Mesenchymal stem cell (in vitro differentiated cells and primary cell): ENCODE measurements around the gene DICER1.
A peak's percentile ranks its signal among the peaks of the same experiment; 100 is the strongest.

ENCODE experiments used
- DNase-seq: peaks from one replicate; pipeline ENCODE4 v3.0.0-alpha.2; 2013
- H2AFZ ChIP-seq: one replicate; pipeline ENCODE4 v1.6.1; 2013; ENCODE audit warnings: low read depth, mild to moderate bottlenecking, control low read depth, inconsistent platforms, low read length, moderate library complexity
- H2AK5ac ChIP-seq: 2 replicates; pipeline ENCODE4 v1.6.1; 2013; ENCODE audit warnings: low read length, moderate library complexity, mild to moderate bottlenecking, inconsistent platforms; ENCODE audit not compliant: severe bottlenecking
- H2BK120ac ChIP-seq: one replicate; pipeline ENCODE4 v1.6.1; 2013; ENCODE audit warnings: low read depth, mild to moderate bottlenecking, inconsistent platforms, low read length, moderate library complexity
- H2BK12ac ChIP-seq, 2 experiments: one replicate each; pipeline ENCODE4 v1.6.1; 2013; ENCODE audit warnings: inconsistent platforms in 2 of 2, low read length in 2 of 2, mild to moderate bottlenecking in 2 of 2, moderate library complexity in 2 of 2, control low read depth in 1 of 2
- H2BK15ac ChIP-seq: one replicate; pipeline ENCODE4 v1.6.1; 2013; ENCODE audit warnings: mild to moderate bottlenecking, low read depth, inconsistent platforms; ENCODE audit not compliant: poor library complexity, severe bottlenecking
- H2BK5ac ChIP-seq: 2 replicates; pipeline ENCODE4 v1.6.1; 2013; ENCODE audit warnings: low read depth, mild to moderate bottlenecking, low read length, control low read depth, inconsistent platforms; ENCODE audit not compliant: poor library complexity, severe bottlenecking
- H3K14ac ChIP-seq, 2 experiments: one replicate each; pipeline ENCODE4 v1.6.1; 2013; ENCODE audit warnings: inconsistent platforms in 2 of 2, low read length in 2 of 2, control low read depth in 1 of 2, mild to moderate bottlenecking in 1 of 2, moderate library complexity in 1 of 2
- H3K18ac ChIP-seq, 2 experiments: one replicate each; pipeline ENCODE4 v1.6.1; 2013; ENCODE audit warnings: inconsistent platforms in 2 of 2, low read length in 2 of 2, control low read depth in 1 of 2, low read depth in 1 of 2, mild to moderate bottlenecking in 1 of 2
- H3K23ac ChIP-seq, 2 experiments: one replicate each; pipeline ENCODE4 v1.6.1; 2013; ENCODE audit warnings: inconsistent platforms in 2 of 2, low read length in 2 of 2, mild to moderate bottlenecking in 2 of 2, moderate library complexity in 2 of 2, control low read depth in 1 of 2
- H3K27ac ChIP-seq: 2 replicates; pipeline ENCODE4 v1.5.1; 2013; ENCODE audit warnings: mild to moderate bottlenecking, moderate library complexity, low read length, control low read depth, inconsistent platforms; ENCODE audit not compliant: poor library complexity, severe bottlenecking
- H3K27me3 ChIP-seq, 2 experiments: 2 replicates each; pipeline versions ENCODE4 v1.6.1 to v1.7.0; 2013; ENCODE audit warnings: low read length in 2 of 2, mild to moderate bottlenecking in 2 of 2, moderate library complexity in 2 of 2, control low read depth in 1 of 2, inconsistent platforms in 1 of 2; ENCODE audit not compliant: control insufficient read depth in 1 of 2, insufficient read depth in 1 of 2
- H3K36me3 ChIP-seq, 2 experiments: 2 replicates each; pipeline versions ENCODE4 v1.6.1 to v1.7.0; 2013; ENCODE audit warnings: low read length in 2 of 2, control low read depth in 1 of 2, inconsistent platforms in 1 of 2, low read depth in 1 of 2, mild to moderate bottlenecking in 1 of 2; ENCODE audit not compliant: insufficient read depth in 2 of 2, control insufficient read depth in 1 of 2
- H3K4ac ChIP-seq, 2 experiments: one replicate each; pipeline ENCODE4 v1.6.1; 2013; ENCODE audit warnings: inconsistent platforms in 2 of 2, low read length in 2 of 2, mild to moderate bottlenecking in 2 of 2, moderate library complexity in 2 of 2, control low read depth in 1 of 2, low read depth in 1 of 2
- H3K4me1 ChIP-seq: 2 replicates; pipeline ENCODE4 v1.6.1; 2013; ENCODE audit warnings: low read depth, low read length, control low read depth; ENCODE audit not compliant: control insufficient read depth, insufficient read depth
- H3K4me2 ChIP-seq: 2 replicates; pipeline ENCODE4 v1.6.1; 2013; ENCODE audit warnings: low read length, mild to moderate bottlenecking, inconsistent platforms; ENCODE audit not compliant: poor library complexity, severe bottlenecking
- H3K4me3 ChIP-seq, 2 experiments: 2 replicates each; pipeline versions ENCODE4 v1.5.1 to v1.7.0; 2013; ENCODE audit warnings: low read length in 2 of 2, mild to moderate bottlenecking in 2 of 2, control low read depth in 1 of 2, low read depth in 1 of 2; ENCODE audit not compliant: insufficient read depth in 1 of 2
- H3K79me1 ChIP-seq: replicated peaks from 2 replicates; pipeline ENCODE4 v1.6.1; 2013; ENCODE audit warnings: mild to moderate bottlenecking, control low read depth, low read length, inconsistent platforms; ENCODE audit not compliant: poor library complexity, severe bottlenecking
- H3K9ac ChIP-seq: 2 replicates; pipeline ENCODE4 v1.7.0; 2013; ENCODE audit warnings: mild to moderate bottlenecking, low read length, moderate library complexity
- H3K9me3 ChIP-seq: 2 replicates; pipeline ENCODE4 v1.7.0; 2013; ENCODE audit warnings: mild to moderate bottlenecking, low read length; ENCODE audit not compliant: control insufficient read depth
- H4K8ac ChIP-seq: one replicate; pipeline ENCODE4 v1.6.1; 2013; ENCODE audit warnings: inconsistent platforms, mild to moderate bottlenecking, low read length, moderate library complexity
- H4K91ac ChIP-seq: one replicate; pipeline ENCODE4 v1.6.1; 2013; ENCODE audit warnings: mild to moderate bottlenecking, low read length, inconsistent platforms
- WGBS: methylation state at CpG from one replicate; pipeline ENCODE4 v1.1.7; 2013; ENCODE audit warnings: mixed read lengths; 5-methylcytosine and 5-hydroxymethylcytosine counted together

The DICER1 gene

DNA sequence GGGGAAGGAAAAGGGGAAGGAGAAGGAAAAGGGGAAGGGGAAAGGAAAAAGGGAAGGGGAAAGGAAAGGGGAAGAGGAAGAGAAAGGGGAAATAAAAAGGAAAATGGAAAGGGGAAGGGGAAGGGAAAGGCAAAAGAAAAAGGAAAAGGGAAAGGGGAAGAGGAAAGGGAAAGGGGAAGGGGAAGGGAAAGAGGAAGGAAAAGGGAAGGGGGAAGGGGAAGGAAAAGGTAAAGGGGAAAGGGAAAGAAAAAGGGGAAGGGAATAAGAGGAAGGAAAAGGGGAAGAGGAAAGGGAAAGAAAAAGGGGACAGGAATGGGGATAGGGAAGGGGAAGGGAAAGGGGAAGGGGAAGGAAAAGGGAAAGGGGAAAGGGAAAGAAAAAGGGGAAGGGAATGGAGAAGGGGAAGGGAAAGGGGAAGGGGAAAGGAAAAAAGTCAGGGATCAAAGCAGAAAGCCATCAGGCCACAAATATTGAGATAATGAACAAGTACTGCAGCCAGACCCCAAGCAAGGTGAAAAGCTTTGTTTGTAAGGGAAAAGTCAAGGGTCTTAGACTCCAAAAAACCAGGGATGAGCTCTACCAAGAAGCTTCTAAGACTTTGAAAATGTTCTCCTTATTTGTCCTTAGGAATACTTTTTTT is 20.0 kb downstream of the DICER1 start:
- no peak overlapping the region for H3K4me2 ChIP-seq
- H3K4me1 ChIP-seq, result peaks cover 3% of the 10 kb centered on the region
- H3K79me1 ChIP-seq, result peaks cover 13% of the 10 kb centered on the region
- H3K4ac ChIP-seq, result no peak overlapping the region
- no peak overlapping the region for H3K27ac ChIP-seq
- H3K23ac ChIP-seq, result no peak overlapping the region
- H2AK5ac ChIP-seq, result no peak overlapping the region
- no peaks in the 10 kb centered on the region for H3K27me3 ChIP-seq
- no peaks in the 10 kb centered on the region for H3K9me3 ChIP-seq
- H2AFZ ChIP-seq, result no peak overlapping the region
- no peak overlapping the region for H3K14ac ChIP-seq
- H2BK120ac ChIP-seq, result no peak overlapping the region
- H2BK12ac ChIP-seq, result no peak overlapping the region
- peaks cover 0 to 11% of the 10 kb centered on the region in 2 experiments for H3K36me3 ChIP-seq
- no peak overlapping the region for H4K8ac ChIP-seq
- no peak overlapping the region for H2BK15ac ChIP-seq
- H3K18ac ChIP-seq, result no peak overlapping the region
- no peak overlapping the region for H3K4me3 ChIP-seq
- H3K9ac ChIP-seq, result peak overlapping the region; percentile 71
- no peak overlapping the region for H2BK5ac ChIP-seq
- no peak overlapping the region for H4K91ac ChIP-seq
- DNase-seq, result no peak

GRCh38 chr14:95136631-95137030 is 20.7 kb downstream of the DICER1 start:
- no peak overlapping the region for H2AK5ac ChIP-seq
- H2BK120ac ChIP-seq, result no peak overlapping the region
- H2BK15ac ChIP-seq, result peak overlapping the region; percentile 28
- H3K14ac ChIP-seq, result no peak overlapping the region
- H3K23ac ChIP-seq, result no peak overlapping the region
- H3K27me3 ChIP-seq, result no peaks in the 10 kb centered on the region
- H3K4me2 ChIP-seq, result no peak overlapping the region
- peaks cover 13% of the 10 kb centered on the region for H3K79me1 ChIP-seq
- H2BK12ac ChIP-seq, result no peak overlapping the region
- H4K8ac ChIP-seq, result no peak overlapping the region
- no peaks in the 10 kb centered on the region for H3K9me3 ChIP-seq
- no peak overlapping the region for H3K4me3 ChIP-seq
- H3K4me1 ChIP-seq, result peaks cover 3% of the 10 kb centered on the region
- WGBS, result 100% methylated on average over 1 of the region's 1 CpG
- H3K36me3 ChIP-seq, result peaks cover 0 to 16% of the 10 kb centered on the region in 2 experiments
- H3K18ac ChIP-seq, result no peak overlapping the region
- no peak overlapping the region for H4K91ac ChIP-seq
- no peak overlapping the region for H2AFZ ChIP-seq
- H3K27ac ChIP-seq, result no peak overlapping the region
- H3K4ac ChIP-seq, result no peak overlapping the region
- H3K9ac ChIP-seq, result no peak overlapping the region
- no peak overlapping the region for H2BK5ac ChIP-seq
- DNase-seq, result peak; percentile 24

DNA sequence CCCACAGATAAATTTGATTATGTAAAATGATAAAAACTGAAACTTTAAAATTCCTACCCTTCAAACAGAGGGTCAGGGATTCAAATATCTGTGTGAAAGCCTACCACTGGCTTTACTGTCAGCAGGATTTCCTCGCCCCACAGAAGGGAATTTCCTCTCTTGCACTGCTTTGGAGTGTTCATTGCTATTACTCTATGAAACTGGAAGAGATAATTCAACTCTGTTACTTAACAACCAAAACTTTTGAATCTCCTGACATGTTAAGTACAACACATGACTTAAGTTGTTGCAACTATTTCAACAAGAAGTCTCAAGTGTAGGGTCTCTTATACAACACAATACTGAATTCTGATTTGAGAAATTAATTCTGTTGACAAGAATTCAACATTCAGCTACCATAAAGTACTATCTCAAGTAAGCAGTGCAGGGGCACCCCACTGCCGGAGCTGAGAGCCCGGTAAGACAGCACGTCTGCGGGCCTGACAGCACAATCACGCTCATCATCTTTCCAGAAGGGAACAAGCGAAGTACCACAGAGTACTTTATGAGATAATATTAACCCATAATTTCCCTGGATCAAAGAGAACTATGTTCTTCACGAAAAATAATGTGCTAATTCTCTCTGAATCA is 22.9 kb downstream of the DICER1 start:
- 95% methylated on average over 8 of the region's 8 CpGs for whole genome bisulfite sequencing
- Histone ChIP-seq H3K4me2 (no peak overlapping the region), H3K27me3 (no peaks in the 10 kb centered on the region), H4K8ac (no peak overlapping the region), H3K23ac (no peak overlapping the region), H3K14ac (no peak overlapping the region), H2BK12ac (no peak overlapping the region), H2BK15ac (no peak overlapping the region), H4K91ac (no peak overlapping the region), H3K4me1 (peaks cover 3% of the 10 kb centered on the region), H3K36me3 (peaks cover 0 to 35% of the 10 kb centered on the region in 2 experiments), H3K9me3 (no peaks in the 10 kb centered on the region), H3K4me3 (no peak overlapping the region), H2BK5ac (no peak overlapping the region), H3K9ac (no peak overlapping the region), H2BK120ac (no peak overlapping the region), H3K18ac (peak overlapping the region in 1 of 2 experiments; percentile 9), H3K27ac (no peak overlapping the region), H3K4ac (no peak overlapping the region), H2AK5ac (no peak overlapping the region), H3K79me1 (peaks cover 16% of the 10 kb centered on the region), H2AFZ (no peak overlapping the region)
- peak; percentile 80 for DNase-seq

- H3K14ac ChIP-seq, result no peak overlapping the region
These were observed 24.0 kb downstream of the DICER1 start for GRCh38 chr14:95133282-95133681.

More at GRCh38 chr14:95133282-95133681, 24.0 kb downstream of the DICER1 start:
- Histone ChIP-seq H2BK12ac (no peak overlapping the region), H3K4ac (no peak overlapping the region), H3K9ac (no peak overlapping the region), H2AK5ac (no peak overlapping the region), H4K8ac (no peak overlapping the region), H3K27me3 (no peaks in the 10 kb centered on the region), H4K91ac (no peak overlapping the region), H3K79me1 (peaks cover 16% of the 10 kb centered on the region), H2BK5ac (no peak overlapping the region), H2AFZ (no peak overlapping the region), H3K27ac (no peak overlapping the region), H3K4me1 (peaks cover 3% of the 10 kb centered on the region), H2BK120ac (no peak overlapping the region), H3K23ac (no peak overlapping the region), H3K36me3 (peaks cover 0 to 47% of the 10 kb centered on the region in 2 experiments), H3K4me2 (no peak overlapping the region), H3K4me3 (no peak overlapping the region), H3K9me3 (no peaks in the 10 kb centered on the region), H3K18ac (no peak overlapping the region), H2BK15ac (no peak overlapping the region)
- WGBS, result 100% methylated on average over 2 of the region's 2 CpGs
- DNase-seq, result no peak
